ENCODE results near the gene SLC27A5. TPM values are rescaled to one million over a fixed set of nuclear protein-coding genes. Genes with fewer than 3 reads are reported as not detected.

Gene SLC27A5
- total RNA-seq, 4 donors from 2014 or later = 1.8 to 10.2 (median 6.7) TPM

- H3K9me3 ChIP-seq = no peaks in the 10 kb centered on the region
- intact Hi-C loops (cut with DNase I; ENCODE audit: low total_unique reads) = no loop called here
Observed at GRCh38 chr19:58558623-58559274, 47.0 kb upstream of the SLC27A5 start.

GRCh38 chr19:58558066-58558622 is 46.4 kb upstream of the SLC27A5 start, which contains the start of gene UBE2M:
TSS of gene UBE2M (minus strand) at chr19:58558611. CDS start at chr19:58558381, 230 bp downstream.
- Histone ChIP-seq H3K36me3 (no peaks in the 10 kb centered on the region), H3K9me3 (no peaks in the 10 kb centered on the region), H3K4me1 (peaks cover 11 to 26% of the 10 kb centered on the region in 2 donors), H3K27ac (peak within 1 kb of the TSS; percentile 99), H3K4me3 (peak within 1 kb of the TSS; percentile 86 to 87), H3K27me3 (no peaks in the 10 kb centered on the region)
- peak; percentile 68 to 70 for DNase-seq
- TF ChIP-seq CTCF (IDR thresholded peaks at IDR 0.05) = no peak
- TF ChIP-seq POLR2A (IDR thresholded peaks at IDR 0.05) = peak in 1 of 2 donors; percentile 24
- intact Hi-C loops (cut with DNase I; ENCODE audit: low total_unique reads) = no loop called here

More at GRCh38 chr19:58558623-58559274, 47.0 kb upstream of the SLC27A5 start:
- Histone ChIP-seq H3K27ac (peak overlapping the region; percentile 99), H3K4me3 (peak overlapping the region; percentile 86 to 87), H3K36me3 (no peaks in the 10 kb centered on the region), H3K4me1 (peaks cover 8 to 30% of the 10 kb centered on the region in 2 donors), H3K27me3 (no peaks in the 10 kb centered on the region)
- peak in 1 of 4 experiments; percentile 25 for TF ChIP-seq CTCF (IDR thresholded peaks at IDR 0.05)
- peak in 1 of 2 donors; percentile 83 for TF ChIP-seq POLR2A (IDR thresholded peaks at IDR 0.05)
- DNase-seq = peak; percentile 99 to 100

GRCh38 chr19:58557221-58558065 is 45.7 kb upstream of the SLC27A5 start:
- H3K27me3 ChIP-seq = no peaks in the 10 kb centered on the region
- no peaks in the 10 kb centered on the region for H3K36me3 ChIP-seq
- peaks cover 11 to 19% of the 10 kb centered on the region in 2 donors for H3K4me1 ChIP-seq
- TF ChIP-seq POLR2A (IDR thresholded peaks at IDR 0.05) (no peak), CTCF (IDR thresholded peaks at IDR 0.05) (no peak)
- intact Hi-C loops (cut with DNase I; ENCODE audit: low total_unique reads) = no loop called here
- H3K9me3 ChIP-seq = no peaks in the 10 kb centered on the region
- H3K4me3 ChIP-seq = peak overlapping the region; percentile 86 to 87
- peak in 1 of 2 donors; percentile 24 for DNase-seq
- peak overlapping the region; percentile 99 for H3K27ac ChIP-seq

- H3K4me3 ChIP-seq = no peak overlapping the region
- H3K27me3 ChIP-seq = no peaks in the 10 kb centered on the region
- H3K36me3 ChIP-seq = no peaks in the 10 kb centered on the region
- DNase-seq = peak in 1 of 2 donors; percentile 15
- H3K27ac ChIP-seq = peak overlapping the region; percentile 99
- H3K4me1 ChIP-seq = peaks cover 11 to 12% of the 10 kb centered on the region in 2 donors
- intact Hi-C loops (cut with DNase I; ENCODE audit: low total_unique reads) = no loop called here
- no peak for TF ChIP-seq POLR2A (IDR thresholded peaks at IDR 0.05)
- TF ChIP-seq CTCF (IDR thresholded peaks at IDR 0.05) = no peak
- no peaks in the 10 kb centered on the region for H3K9me3 ChIP-seq
Observed at GRCh38 chr19:58556622-58557220, 44.9 kb upstream of the SLC27A5 start.

Data from uterus (tissue), 4 donors.